ENCODE results near the gene SGO1.
A peak's percentile ranks its signal among the peaks of the same experiment; 100 is the strongest.

SGO1 gene

DNA sequence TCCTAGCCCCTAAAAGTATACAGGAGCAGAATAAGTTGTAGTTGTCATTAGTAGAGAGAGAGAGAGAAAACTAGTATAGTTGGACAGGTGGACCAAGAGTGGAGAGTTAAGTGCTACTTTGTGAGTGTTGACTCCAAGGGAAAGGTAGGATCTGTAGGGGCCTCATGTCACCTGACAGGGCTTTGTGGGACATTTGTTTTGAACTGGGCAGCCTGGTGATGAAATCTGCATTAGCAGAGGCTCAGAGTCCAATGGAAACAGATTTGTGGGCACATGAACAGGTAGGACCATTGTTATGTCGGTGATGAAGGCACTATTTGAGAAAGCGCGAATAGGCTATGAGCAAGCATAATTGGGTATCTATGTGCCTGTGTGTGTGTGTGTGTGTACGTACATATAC, 43.5 kb downstream of the SGO1 start:
- no peak for TF ChIP-seq CTCF (conservative IDR thresholded peaks at IDR 0.05; ENCODE audit: low read length)
- no peak overlapping the region for H3K4me3 ChIP-seq (ENCODE audit: low read length)
- DNase-seq (ENCODE audit: low read depth) = no peak

DNA sequence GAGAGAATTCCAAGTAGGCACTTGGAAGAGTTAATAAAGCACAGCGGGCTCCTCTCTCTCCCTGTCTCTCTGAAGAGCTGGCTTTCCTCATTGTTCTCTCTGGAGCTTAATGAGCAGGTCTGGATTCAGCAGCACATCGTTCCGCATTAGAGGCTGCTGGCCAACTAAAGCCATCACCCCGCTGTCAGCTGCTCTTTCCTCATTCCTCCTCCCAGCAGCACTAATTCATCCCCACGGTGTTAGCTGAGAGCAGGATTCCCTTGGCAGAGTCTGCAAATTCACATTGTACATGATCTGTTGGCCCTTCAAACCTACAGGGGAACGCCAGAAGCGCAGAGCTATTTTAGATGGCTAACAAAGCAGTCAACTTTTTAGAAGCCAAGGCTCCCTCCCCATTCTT, 44.2 kb downstream of the SGO1 start:
- TF ChIP-seq CTCF (conservative IDR thresholded peaks at IDR 0.05; ENCODE audit: low read length) = no peak
- DNase-seq (ENCODE audit: low read depth) = peak; percentile 36
- H3K4me3 ChIP-seq (ENCODE audit: low read length) = no peak overlapping the region

DNA sequence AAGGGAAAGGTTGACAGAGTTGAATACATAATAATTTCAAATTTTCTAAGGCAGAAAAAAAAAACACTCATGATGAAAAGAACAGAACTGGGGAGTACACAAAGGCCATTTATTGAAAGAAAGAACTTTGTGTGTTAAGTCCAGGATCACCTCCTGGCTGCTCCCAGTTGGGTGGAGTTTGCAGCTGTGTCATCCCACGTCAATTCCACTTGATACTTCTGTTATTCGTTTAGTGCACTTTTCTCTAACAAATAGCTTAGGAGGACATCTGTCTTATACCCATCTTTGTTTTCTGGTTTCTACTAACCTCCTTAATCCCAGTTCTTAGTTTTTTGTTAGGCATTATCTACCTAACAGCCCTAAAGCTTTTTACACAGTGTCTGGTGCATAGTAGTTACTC, 44.7 kb downstream of the SGO1 start:
- DNase-seq (ENCODE audit: low read depth) = no peak

DNA sequence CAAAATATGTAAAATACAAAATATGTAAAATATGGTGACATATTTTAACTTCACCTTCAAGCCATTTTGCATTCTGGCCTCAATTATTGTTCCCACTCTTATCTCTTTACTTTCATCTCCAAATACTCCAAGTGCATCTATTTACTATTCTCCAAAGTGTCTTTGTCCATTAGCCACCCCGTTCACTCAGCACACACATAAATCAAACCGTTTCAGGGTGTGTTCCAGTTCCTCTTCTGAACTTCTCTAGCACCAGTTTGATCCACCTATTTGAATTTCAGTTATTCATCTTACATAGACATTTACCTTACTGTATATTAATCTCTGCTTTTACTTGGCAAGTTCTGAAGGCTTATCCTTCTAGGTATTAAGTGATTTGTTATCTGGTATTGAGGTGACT, 45.1 kb downstream of the SGO1 start:
- H3K4me3 ChIP-seq (ENCODE audit: low read length) = no peak overlapping the region
- DNase-seq (ENCODE audit: low read depth) = no peak
- TF ChIP-seq CTCF (conservative IDR thresholded peaks at IDR 0.05; ENCODE audit: low read length) = no peak

More for the DNA sequence above, 44.7 kb downstream of the SGO1 start:
- H3K4me3 ChIP-seq (ENCODE audit: low read length) = no peak overlapping the region
- TF ChIP-seq CTCF (conservative IDR thresholded peaks at IDR 0.05; ENCODE audit: low read length) = no peak

GRCh38 chr3:20137647-20138046, 48.4 kb downstream of the SGO1 start:
- no peak overlapping the region for H3K4me3 ChIP-seq (ENCODE audit: low read length)
- TF ChIP-seq CTCF (conservative IDR thresholded peaks at IDR 0.05; ENCODE audit: low read length) = no peak
- DNase-seq (ENCODE audit: low read depth) = no peak

GRCh38 chr3:20136231-20136630, 49.8 kb downstream of the SGO1 start:
- no peak overlapping the region for H3K4me3 ChIP-seq (ENCODE audit: low read length)
- TF ChIP-seq CTCF (conservative IDR thresholded peaks at IDR 0.05; ENCODE audit: low read length) = no peak
- no peak for DNase-seq (ENCODE audit: low read depth)

DNA sequence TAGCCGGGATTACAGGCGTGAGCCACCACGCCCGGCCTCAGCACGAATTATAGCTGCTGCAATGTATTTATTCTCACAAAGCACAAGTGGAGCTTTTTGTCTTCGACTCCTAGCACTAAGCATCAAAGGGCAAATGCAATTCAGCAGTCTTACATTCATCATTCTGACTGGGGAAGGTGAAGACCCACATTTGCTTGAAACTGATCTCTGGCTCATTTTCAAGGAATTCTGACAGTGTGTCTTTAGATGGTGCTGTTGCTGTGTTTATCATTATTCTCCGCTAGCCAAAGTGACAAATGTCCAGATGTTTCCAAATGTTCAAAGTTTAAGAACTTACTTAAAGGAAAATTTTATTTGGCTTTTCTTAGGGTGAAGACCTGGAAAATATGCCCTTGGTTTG, 55.9 kb downstream of the SGO1 start:
- no peak for TF ChIP-seq CTCF (conservative IDR thresholded peaks at IDR 0.05; ENCODE audit: low read length)
- H3K4me3 ChIP-seq (ENCODE audit: low read length) = no peak overlapping the region
- DNase-seq (ENCODE audit: low read depth) = no peak
